GM18861 (cell line): Measurements from ENCODE around the gene CANT1.

Experiments
- ATAC-seq: cut with Tn5 transposase; IDR thresholded peaks from one replicate; pipeline ENCODE4 v1.9.1; 2021; ENCODE audit not compliant: unreplicated experiment

CANT1 gene

DNA sequence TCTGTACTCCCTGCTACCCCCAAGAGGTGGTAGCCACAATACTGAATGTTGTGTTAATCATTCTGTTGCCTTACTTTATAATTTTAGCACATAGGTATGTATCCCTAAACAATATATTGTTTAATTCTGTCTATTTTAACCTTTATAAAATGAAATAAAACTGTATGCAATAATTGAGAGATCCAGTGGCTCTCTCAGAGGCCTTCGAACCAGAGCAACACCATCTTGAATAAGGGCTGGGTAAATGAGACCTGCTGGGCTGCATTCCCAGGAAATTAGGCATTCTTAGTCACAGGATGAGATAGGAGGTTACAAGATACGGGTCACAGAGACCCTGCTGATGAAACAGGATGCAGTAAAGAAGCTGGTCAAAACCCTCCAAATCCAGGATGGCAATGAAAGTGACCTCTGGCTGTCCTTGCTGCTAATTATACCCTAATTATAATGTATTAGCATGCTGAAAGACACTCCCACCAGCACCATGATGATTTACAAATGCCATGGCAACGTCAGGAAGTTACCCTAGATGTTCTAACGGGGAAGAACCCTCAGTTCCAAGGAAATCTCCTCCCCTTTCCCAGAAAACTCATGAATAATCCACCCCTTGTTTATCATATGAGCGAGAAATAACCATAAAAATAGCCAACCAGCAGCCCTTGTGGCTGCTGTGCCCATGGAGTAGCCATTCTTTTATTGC lies 2.0 kb upstream of the CANT1 start:
- ATAC-seq: no peak

DNA sequence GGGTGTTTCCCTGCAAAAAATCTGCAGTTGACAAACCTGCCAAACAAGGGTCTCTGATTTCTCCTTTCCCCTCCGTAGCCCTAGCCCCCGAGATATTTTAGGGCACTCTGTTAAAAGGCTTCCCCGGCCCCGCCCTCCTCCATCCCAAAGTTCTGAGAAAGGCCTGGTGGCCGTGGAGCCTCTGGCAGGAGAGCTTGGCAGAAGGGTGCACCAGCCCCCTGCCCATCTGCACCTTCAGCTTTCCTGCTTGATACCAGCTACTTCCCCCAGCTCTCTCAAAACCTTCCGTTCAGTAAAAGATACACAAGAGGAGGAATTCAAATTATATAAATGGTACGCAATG lies 711 bp upstream of the CANT1 start:
- no peak for ATAC-seq

DNA sequence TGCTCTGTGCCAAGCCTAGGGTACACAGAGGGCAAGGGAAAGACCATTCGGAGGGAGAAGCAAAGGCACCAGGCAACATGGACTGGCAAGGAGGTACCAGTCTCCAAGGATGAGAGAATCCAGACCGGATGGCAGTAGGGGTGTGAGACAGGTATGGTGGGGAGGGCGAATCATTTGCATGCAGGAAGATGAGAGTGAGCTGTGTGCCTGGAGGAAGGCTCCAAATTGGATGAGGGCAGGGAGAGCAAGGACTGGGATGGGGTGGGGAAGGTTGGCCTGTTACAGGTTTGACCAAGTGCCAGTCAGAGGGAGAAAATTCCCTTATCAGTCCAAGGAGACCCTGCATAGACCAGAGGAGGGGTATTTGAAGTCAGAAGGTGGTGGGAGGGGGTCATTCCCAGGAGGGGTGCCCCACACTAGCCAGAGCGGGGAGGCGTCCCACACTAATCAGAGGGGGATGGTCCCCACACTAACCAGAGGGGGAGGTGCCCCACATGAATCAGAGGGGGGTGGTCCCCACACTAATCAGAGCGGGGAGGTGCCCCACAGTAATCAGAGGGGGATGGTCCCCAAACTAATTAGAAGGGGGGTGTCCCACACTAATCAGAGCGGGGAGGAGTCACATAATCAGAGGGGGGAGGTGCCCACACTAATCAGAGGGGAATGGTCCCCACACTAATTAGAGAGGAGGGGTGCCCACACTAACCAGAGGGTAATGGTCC lies 737 bp downstream of the CANT1 start:
- peak; percentile 5 for ATAC-seq

DNA sequence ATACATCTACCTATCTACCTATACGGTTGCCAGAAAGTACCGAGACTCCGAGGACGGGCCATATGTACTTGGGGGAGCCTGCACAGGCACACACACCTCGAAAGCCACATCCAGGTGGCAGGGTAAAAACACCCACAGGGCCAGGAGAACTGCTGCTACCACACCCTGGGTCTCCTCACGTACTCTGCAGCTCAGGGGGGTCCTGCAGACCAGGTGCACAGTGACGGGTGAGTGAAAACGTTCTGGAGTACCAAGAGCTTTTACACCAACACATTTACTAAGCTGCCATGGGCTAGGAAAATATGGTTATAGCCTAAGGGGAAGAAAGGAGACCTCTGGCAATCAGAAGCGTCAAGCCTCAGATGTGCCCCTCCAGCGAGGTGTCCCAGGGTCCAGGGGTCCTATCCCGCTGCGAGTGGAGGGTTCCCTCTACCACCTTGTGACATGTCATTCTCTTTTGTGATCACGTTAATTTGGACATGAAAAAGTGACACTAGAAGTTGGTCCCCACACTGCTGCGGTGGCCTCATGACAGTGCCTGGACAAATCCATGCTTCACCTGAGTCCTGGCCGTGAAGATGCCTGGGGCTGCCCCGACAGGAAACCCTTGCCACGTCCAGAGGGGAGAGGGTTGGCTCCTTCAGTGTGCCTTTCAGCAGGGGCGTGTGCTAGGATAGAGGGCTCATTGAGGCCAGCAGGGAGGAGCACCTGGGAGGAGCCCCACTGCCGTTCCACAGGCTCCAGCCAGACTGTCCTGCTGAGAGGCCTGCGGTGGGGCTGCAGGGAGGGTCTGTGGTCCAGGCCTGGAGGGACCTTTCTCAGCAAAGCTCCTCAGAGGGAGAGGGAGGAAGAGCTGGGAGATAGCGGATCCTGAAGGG lies 1.8 kb downstream of the CANT1 start:
- ATAC-seq: no peak

DNA sequence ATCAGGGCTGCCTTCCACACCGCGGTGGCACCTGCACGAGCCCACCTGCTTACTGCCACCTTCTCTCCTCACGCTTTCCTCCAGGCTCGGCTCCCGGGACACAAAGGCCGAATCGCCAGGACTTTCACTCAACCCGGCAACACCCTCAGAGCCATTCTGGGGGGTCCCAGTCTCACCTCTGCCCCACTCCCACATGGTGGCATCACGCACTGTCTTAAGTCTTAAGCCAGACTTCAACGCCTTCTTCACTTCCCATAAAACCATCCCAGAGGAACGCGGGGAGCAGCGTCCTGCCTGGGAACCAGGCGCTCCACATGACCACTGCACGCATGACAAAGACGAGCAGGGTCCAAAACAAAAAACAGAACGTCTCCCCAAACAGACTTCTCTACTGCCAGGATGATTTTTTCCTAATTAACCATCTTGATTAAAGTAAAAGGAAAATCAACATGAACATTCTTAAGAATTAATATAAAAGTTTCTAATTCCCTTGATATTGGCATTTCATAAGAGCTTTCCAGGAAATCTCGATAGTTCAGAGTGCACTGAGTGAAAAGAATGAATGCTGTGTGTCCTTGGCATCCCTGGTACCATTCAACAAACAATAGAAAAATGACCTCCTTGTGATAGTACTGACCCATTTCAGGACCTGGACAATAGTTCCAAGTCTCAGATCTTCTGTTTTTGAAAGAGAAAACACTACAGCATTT lies 2.6 kb downstream of the CANT1 start:
- no peak for ATAC-seq

DNA sequence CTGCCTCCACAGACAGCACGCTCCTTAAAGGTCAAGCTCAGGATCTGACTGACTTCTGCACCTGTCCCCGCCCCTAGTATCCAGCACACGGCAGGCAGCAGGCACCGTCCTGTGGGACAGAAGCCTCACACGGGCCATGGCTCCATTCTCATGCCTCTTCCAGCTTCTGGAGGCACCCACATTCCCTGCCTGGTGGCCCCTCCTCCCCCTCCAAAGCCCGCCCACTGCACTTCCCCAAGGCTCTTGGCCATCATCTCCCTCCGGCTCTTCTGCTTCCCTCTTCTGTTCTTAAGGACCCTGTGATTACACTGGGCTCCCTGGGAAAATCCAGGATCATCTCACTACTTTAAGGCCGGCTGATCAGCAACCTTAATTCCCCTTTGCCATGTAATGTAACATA lies 3.5 kb downstream of the CANT1 start:
- ATAC-seq: no peak

DNA sequence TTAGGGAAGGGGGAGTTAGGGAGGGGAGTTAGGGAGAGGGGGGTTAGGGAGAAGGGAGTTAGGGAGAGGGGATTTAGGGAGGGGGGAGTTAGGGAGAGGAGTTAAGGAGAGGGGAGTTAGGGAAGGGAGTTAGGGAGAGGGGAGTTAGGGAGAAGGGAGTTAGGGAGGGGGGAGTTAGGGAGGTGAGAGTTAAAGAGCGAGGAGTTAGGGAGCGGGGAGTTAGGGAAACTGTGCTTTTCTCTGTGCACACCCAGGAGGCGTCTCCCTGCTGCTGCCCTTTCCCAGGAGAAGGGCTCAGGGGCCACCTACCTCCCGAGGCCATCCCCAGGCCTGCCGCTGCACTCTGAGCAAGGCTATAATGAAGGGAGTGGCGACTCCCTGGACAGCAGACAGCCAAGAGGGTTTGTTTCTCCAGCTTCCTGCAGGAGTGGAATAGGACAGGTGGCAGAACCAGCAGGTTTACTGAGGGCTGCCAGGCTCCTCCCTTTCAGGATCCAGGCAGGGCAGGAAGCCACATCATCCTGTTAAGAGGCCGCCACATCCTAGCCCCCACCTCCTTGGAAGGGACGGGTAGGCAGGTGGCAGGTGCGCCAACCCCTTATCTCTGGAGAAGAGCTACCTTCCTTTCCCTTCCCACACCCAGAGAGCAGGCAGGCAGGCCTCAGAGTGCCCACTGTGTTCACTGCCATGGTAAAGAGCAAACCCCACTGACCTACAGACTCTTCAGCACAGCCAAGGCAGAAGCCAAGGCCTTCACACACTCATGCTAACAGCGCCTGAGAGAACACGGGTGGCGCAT lies 4.3 kb downstream of the CANT1 start:
- ATAC-seq: no peak

DNA sequence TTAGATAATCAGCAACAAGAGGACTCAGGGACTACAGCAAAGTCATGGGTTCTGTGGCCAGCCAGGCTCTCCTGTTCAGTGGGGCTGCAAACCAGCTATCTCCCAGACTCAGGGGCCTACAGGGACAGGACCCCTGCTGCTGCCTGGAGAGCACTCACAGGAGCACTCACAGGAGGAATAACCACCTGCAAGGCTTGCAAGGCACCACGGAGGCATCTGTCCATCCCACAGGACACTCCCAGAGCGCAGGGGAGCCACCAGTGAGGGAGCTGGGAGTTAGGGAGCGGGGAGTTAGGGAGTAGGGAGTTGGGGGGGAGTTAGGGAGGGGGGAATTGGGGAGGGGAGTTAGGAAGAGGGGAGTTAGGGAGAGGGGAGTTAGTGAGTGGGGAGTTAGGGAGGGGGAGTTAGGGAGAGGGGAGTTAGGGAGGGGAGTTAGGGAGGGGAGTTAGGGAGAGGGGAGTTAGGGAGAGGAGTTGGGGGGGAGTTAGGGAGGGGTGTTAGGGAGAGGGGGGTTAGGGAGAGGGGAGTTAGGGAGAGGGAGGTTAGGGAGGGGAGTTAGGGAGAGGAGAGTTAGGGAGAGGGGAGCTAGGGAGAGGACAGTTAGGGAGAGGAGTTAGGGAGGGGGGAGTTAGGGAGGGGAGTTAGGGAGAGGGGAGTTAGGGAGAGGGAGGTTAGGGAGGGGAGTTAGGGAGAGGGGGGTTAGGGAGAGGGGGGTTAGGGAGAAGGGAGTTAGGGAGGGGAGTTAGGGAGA lies 5.7 kb downstream of the CANT1 start:
- no peak for ATAC-seq

DNA sequence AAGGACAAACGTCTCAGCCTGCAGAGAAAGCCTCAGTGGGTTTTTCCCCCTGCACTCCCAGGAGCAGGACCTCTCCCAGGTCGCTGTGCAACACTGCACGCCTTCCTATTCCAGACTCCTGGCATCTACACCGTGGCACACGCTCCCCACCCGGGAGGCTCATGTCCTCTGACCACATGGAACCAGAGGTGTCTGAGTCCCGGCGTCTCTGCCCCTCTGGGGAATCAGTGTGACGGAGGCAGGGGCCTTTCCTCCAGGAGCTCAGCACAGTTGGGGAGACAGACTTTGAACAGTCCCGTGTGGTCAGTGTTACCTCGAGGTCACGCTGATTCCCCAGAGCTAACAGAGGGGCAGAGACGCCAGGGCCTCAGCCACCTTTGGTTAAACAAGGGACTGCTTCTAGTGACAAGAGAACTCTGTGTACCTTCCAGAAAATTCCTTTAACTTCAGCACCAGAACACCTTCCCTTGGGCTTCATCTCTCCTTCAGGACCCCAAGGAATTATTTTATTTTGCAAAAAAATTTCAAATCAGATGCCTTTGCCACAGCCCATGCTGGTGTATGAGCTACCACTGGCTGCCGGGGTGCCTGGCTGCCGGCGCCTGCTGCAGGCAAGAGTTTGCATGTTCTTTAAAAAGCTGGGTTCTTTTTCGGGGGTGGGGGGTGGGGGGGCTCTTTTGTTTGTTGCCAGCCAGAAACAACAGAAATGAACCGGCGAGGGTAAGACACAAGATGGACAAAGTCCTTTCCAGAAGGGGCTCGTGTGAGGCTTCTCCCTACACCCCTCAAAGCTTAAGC lies 6.6 kb downstream of the CANT1 start:
- no peak for ATAC-seq

DNA sequence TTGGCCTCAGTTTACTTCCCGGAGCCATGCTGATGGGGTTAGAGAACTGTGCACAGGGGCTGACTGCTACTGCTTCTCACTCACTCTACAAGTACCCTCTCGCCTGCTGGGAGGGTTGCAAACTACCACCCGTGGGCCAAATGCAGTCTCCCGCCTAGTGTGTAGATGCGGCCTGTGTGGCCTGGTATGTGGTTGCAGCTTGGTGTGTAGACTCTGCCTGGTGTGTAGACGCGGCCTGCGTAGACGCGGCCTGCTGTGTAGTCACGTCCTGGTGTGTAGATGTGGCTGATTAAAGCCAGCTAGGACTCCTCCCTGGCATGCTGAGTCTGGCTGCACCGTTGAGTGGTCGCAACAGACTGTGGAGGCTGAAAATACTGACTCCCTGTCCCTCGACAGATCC lies 7.3 kb downstream of the CANT1 start:
- no peak for ATAC-seq

DNA sequence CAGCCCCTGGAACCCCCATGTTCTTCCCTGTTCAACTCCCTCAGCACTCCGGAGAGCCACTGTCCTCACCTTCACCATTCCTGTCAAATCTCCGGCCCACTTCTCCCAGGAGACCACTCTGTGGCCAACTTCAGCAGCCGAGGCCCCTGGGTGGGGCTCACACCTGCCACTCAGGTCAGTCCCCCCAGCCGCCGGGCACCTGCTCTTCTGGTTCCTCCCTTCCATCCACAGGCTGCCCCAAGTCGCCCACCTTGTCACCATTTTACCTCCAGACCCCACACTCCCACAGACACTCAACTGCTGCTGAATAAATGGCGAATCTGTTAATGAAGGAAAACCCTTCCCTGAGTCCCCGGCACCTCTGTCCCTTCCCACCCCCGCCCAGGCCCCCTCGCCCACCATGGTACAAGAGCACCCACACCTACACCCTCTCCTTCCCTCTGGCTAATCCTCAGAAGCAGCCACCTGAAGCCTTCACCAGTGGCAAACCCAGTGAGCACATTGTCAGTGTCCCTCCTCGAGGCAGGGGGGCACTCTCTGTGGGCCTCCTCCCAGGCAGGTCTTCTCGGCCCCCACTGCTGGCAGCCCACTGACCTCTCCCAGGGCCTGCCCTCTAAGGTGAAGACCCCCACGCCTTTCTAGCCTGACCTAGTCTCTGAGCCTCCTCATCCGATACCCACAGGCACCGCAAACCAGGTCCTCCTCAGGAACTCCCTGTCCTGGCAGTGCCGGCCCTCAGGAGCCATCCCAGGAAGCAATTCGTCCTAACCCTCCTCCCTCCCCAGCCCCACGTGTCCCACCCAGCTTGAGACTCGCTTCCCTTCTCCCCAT lies 8.2 kb downstream of the CANT1 start:
- no peak for ATAC-seq

DNA sequence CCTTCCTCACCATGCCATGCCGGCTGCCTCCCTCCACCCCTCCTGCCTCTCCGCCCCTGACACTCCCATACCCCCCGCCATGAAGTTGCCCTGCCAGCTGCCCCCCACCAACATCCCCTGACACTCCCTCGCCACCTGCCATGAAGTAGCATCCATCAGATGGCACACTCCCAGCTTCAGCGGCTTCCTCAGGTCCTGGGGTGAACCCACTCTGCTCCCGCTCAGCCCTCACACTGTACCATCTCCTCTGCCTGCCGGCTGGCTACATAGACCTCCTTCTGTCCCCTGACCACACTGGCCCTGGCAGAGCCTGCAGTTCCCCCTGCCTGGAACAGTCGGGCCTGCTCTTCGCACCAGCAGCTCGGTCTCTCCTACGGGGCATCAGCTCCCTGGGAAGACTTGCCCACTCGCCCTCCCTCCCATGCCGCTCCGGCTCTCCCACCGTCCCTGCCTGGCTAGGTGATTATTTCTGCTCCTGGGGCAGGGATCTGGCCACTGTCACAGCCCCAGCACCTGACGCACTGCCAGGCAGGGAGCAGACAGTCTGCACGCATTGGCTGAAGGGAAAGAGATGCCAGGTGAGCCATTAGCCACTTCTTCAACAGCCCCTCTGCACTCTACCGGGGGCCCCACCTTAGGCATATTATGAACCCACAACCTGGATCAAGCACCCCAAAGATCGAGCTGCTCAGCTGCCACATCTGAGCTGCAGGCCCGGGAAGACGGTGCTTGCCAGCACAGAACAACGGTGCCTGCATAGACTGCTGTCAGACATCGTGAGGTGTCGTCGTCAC lies 9.0 kb downstream of the CANT1 start:
- no peak for ATAC-seq

DNA sequence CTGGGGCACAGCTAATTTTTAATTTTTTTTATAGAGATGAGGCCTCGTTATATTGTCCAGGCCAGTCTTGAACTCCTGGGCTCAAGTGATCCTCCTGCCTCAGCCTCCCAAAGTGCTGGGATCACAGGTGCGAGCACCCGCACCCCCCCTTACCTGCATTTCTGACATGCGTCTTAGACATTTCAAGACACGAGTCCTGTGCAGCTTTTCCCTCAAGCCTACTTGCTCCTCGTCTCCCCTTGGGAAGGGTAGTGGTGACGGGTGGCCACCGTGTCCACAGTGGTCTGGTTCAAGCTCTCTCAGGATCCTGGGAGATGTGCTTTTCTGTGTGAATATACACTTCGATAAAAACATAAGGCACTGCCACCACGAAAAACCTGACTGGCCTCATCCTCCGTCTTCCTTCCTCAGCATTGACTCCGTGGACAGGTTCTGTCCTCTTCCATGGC lies 9.6 kb downstream of the CANT1 start:
- no peak for ATAC-seq

DNA sequence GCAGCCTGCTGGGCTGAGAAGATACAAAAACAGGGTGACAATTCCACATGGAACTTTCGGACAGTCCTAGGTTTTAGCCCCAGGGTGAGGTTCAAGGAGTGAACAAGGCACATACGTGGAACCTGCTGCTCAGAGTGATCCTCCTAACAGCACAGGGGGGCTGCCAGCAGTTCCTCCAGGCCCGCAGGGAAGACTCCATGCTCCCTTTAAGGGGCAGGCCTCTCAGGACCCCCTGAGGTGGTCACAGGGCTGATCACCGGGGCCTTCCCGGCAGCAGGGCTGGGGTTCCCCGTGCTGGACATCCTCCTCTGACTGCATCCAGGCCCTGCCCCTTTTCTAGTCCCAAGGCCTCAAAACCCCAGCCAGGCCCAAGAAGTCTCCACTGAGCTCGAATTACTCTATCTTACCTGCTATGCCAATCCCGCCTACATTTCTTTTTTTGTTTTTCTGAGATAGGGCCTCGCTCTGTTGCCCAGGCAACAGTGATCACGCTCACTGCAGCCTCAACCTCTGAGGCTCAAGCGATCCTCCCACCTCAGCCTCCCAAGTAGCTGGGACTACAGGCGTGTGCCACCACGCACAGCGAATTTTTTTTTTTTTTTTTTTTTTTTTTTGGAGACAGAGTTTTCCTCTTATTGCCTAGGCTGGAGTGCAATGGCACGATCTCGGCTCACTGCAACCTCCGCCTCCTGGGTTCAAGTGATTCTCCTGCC lies 10.4 kb downstream of the CANT1 start:
- ATAC-seq: no peak

DNA sequence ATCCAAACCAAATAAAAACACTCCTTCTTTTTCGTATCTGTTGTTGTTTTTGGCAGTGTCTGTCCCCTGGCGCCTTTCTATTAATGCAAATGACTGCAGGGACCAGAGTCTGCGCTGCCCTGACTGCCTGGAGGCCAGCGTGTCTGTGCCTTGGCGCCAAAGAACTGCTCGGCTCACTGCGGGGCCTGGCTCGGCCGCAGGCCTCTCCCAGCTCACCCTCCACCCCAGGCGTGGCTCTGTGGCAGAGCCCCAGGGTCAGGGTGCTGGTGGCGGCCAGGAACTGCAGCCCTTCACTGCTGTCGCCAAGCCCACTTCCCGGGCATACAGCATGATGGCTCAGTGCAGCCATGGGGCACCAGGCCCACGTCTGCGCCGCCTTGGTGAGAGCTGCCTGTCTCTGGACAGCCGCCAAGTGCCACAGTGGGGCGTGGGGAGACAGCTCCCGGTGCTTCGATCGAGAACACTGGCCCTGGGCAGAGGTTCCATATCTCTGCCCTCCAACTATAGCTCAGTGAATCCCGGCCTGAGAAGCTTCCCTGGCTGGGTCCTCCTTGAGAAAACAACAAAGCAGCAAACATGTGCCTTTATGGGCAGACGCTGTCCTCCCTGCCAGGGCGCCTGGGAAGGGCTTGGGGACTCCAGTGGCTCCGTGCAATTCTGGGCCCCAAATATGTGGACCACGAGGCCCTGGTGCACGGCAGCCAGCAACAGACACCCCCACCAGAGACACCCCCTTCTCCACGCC lies 11.1 kb downstream of the CANT1 start:
- no peak for ATAC-seq

DNA sequence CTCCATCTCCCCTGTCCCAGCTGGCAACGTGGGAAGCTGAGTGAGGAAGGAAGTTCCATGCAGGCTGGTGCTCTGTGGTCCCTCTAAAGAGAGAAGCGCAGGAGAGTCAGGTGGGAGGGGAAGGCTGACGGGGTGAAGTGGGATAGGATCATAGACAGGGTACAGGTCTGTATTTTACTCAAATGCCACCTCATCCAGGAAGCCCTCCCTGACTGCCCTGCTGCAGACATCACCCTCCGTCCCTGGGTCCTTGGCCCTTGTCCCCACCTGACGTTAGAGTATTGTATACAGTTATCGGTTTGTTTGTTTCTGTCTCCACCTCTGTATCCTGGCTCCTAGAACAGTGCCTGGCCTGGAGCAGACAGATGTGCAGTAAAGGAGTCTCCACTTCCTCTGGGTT lies 11.7 kb downstream of the CANT1 start:
- no peak for ATAC-seq
